GM23338 (cell line): ENCODE results near the gene MYOZ1. TPM values are rescaled to one million over a fixed set of nuclear protein-coding genes. Genes with fewer than 3 reads are reported as not detected.

ENCODE experiments used
- ATAC-seq: fragments of 200-7000 bp; cut with Tn5 transposase; 3 replicates; pipeline ENCODE4 v1.9.1; 2020
- DNase-seq: peaks from one replicate; pipeline ENCODE4 v3.0.0-alpha.2; 2015; ENCODE audit warnings: low spot score
- H2AFZ ChIP-seq: fragments of 200-600 bp; sonication (generic); 2 replicates; pipeline ENCODE4 v1.8.0; 2016; ENCODE audit warnings: antibody characterized with exemption, mild to moderate bottlenecking, moderate library complexity
- H3F3A ChIP-seq: fragments of 200-600 bp; sonication (generic); replicated peaks from 2 replicates; pipeline ENCODE4 v1.8.0; 2017; ENCODE audit warnings: antibody characterized with exemption, mixed run types, low read depth
- H3K27ac ChIP-seq: fragments of 200-600 bp; sonication (generic); 2 replicates; pipeline ENCODE4 v1.6.1; 2016; ENCODE audit warnings: low read depth
- H3K27me3 ChIP-seq: fragments of 200-600 bp; sonication (generic); 2 replicates; pipeline ENCODE4 v1.8.0; 2016; ENCODE audit warnings: mild to moderate bottlenecking, mixed run types, moderate library complexity; ENCODE audit not compliant: insufficient read depth
- H3K36me3 ChIP-seq: fragments of 200-600 bp; sonication (generic); 2 replicates; pipeline ENCODE4 v1.8.0; 2016; ENCODE audit warnings: mild to moderate bottlenecking; ENCODE audit not compliant: insufficient read depth
- H3K4me1 ChIP-seq: fragments of 200-600 bp; sonication (generic); 2 replicates; pipeline ENCODE4 v1.8.0; 2016; ENCODE audit warnings: mild to moderate bottlenecking, moderate library complexity; ENCODE audit not compliant: insufficient read depth
- H3K4me2 ChIP-seq: fragments of 200-600 bp; sonication (generic); 2 replicates; pipeline ENCODE4 v1.7.1; 2017; ENCODE audit warnings: mixed run types
- H3K4me3 ChIP-seq: fragments of 200-600 bp; sonication (generic); 2 replicates; pipeline ENCODE4 v1.6.1; 2016; ENCODE audit warnings: mixed run types
- H3K79me2 ChIP-seq: fragments of 200-600 bp; sonication (generic); replicated peaks from 2 replicates; pipeline ENCODE4 v1.8.0; 2017; ENCODE audit warnings: mild to moderate bottlenecking; ENCODE audit not compliant: insufficient read depth
- H3K9me2 ChIP-seq: fragments of 200-600 bp; sonication (generic); 2 replicates; pipeline ENCODE4 v1.8.0; 2017; ENCODE audit not compliant: insufficient read depth
- H4K20me1 ChIP-seq: fragments of 200-600 bp; sonication (generic); replicated peaks from 2 replicates; pipeline ENCODE4 v1.8.0; 2017; ENCODE audit warnings: mild to moderate bottlenecking; ENCODE audit not compliant: insufficient read depth
- H3K27ac Mint-ChIP-seq: 2 replicates; pipeline ENCODE4 v1.8.0; 2020; ENCODE audit warnings: inconsistent platforms, mild to moderate bottlenecking, moderate library complexity, mixed read lengths
- H3K27me3 Mint-ChIP-seq: 3 replicates; pipeline ENCODE4 v1.8.0; 2022; ENCODE audit warnings: low read depth, mild to moderate bottlenecking, moderate library complexity, mixed read lengths, inconsistent platforms; ENCODE audit not compliant: insufficient read depth, poor library complexity
- H3K36me3 Mint-ChIP-seq: 3 replicates; pipeline ENCODE4 v1.8.0; 2021; ENCODE audit warnings: low read depth, mild to moderate bottlenecking, inconsistent platforms, moderate library complexity, mixed read lengths
- H3K4me1 Mint-ChIP-seq: 3 replicates; pipeline ENCODE4 v1.8.0; 2020; ENCODE audit warnings: mild to moderate bottlenecking, inconsistent platforms, mixed read lengths
- H3K4me3 Mint-ChIP-seq: 3 replicates; pipeline ENCODE4 v1.8.0; 2021; ENCODE audit warnings: moderate library complexity, mild to moderate bottlenecking, inconsistent platforms, mixed read lengths
- H3K9me3 Mint-ChIP-seq: 3 replicates; pipeline ENCODE4 v1.8.0; 2020; ENCODE audit warnings: moderate library complexity, mild to moderate bottlenecking, inconsistent platforms, mixed read lengths
- CREB1 ChIP-seq: fragments of 250-450 bp; sonication (Bioruptor Pico); IDR thresholded peaks from 2 replicates; pipeline ENCODE4 v1.5.0; 2020; ENCODE audit warnings: low read depth, mild to moderate bottlenecking, moderate library complexity
- CTCF ChIP-seq, 2 experiments: fragments of 200-600 bp in 1 of 2; sonication (generic) in 1 of 2; conservative IDR thresholded peaks; 2 replicates each; pipeline versions ENCODE4 v1.5.1 to v1.6.1; 2016 to 2017; ENCODE audit warnings: antibody characterized with exemption in 2 of 2, low read depth in 2 of 2, mild to moderate bottlenecking in 2 of 2, moderate library complexity in 1 of 2
- ETS1 ChIP-seq: IDR thresholded peaks from 2 replicates; pipeline ENCODE4 v1.6.1; 2016; ENCODE audit warnings: antibody characterized with exemption
- EZH2 ChIP-seq: fragments of 200-600 bp; sonication (generic); IDR thresholded peaks from one replicate; pipeline ENCODE4 v1.8.0; 2017; ENCODE audit warnings: antibody characterized with exemption, mild to moderate bottlenecking, low read depth; ENCODE audit not compliant: unreplicated experiment
- EZH2phosphoT487 ChIP-seq: fragments of 200-600 bp; sonication (generic); IDR thresholded peaks from one replicate; pipeline ENCODE4 v1.8.1; 2018; ENCODE audit warnings: antibody characterized with exemption; ENCODE audit not compliant: unreplicated experiment
- JUNB ChIP-seq: IDR thresholded peaks from one replicate; pipeline ENCODE4 v1.6.1; 2016; ENCODE audit warnings: antibody characterized with exemption; ENCODE audit not compliant: unreplicated experiment
- NANOG ChIP-seq: IDR thresholded peaks from 2 replicates; pipeline ENCODE4 v1.6.1; 2016; ENCODE audit warnings: antibody characterized with exemption, borderline replicate concordance
- POLR2AphosphoS5 ChIP-seq: IDR thresholded peaks from 2 replicates; pipeline ENCODE4 v1.6.1; 2016; ENCODE audit warnings: antibody characterized with exemption, low read depth
- REST ChIP-seq: IDR thresholded peaks from one replicate; pipeline ENCODE4 v1.6.1; 2018; ENCODE audit warnings: antibody characterized with exemption; ENCODE audit not compliant: unreplicated experiment
- STAT1 ChIP-seq: IDR thresholded peaks from one replicate; pipeline ENCODE4 v1.6.1; 2016; ENCODE audit warnings: antibody characterized with exemption; ENCODE audit not compliant: unreplicated experiment
- ZNF114 ChIP-seq: fragments of 250-450 bp; sonication (Bioruptor Pico); IDR thresholded peaks from 2 replicates; pipeline ENCODE4 v1.5.0; 2020; ENCODE audit warnings: mild to moderate bottlenecking, moderate library complexity
- ZNF331 ChIP-seq: fragments of 250-450 bp; sonication (Bioruptor Pico); IDR thresholded peaks from 2 replicates; pipeline ENCODE4 v1.5.0; 2020; ENCODE audit warnings: low read depth, mild to moderate bottlenecking, moderate library complexity
- ZNF462 ChIP-seq: fragments of 250-450 bp; sonication (Bioruptor Pico); IDR thresholded peaks from 2 replicates; pipeline ENCODE4 v1.5.0; 2020; ENCODE audit warnings: mild to moderate bottlenecking, moderate library complexity
- polyA plus RNA-seq: library from polyadenylated mRNA; unstranded; fragments of >200 nt; fragmentation: Nextera tagmentation; extraction: Ambion mirVana; gene quantifications from 2 replicates; pipeline ENCODE4 v1.2.1, GENCODE V29; 2016
- total RNA-seq: library from RNA; depleted of rRNA; stranded (reverse); fragments of >200 nt; shearing (Covaris generic); gene quantifications from 2 replicates; pipeline ENCODE4 v1.2.3, GENCODE V29; 2014

MYOZ1 gene
- total and polyA plus RNA-seq, 2 experiments from 2014 or later = 2.4 to 2.7 TPM

GRCh38 chr10:73627300-73627699 is 14.0 kb downstream of the MYOZ1 start:
- Histone ChIP-seq H3K4me2 (no peak overlapping the region), H3K79me2 (peaks cover 37% of the 10 kb centered on the region), H3K27me3 (no peaks in the 10 kb centered on the region), H3F3A (peaks cover 11% of the 10 kb centered on the region; the same call in 1 of the 2 replicates), H2AFZ (no peak overlapping the region), H4K20me1 (no peaks in the 10 kb centered on the region), H3K27ac (0 out of 2 replicates have a peak overlapping the region, but pooled peaks have one; percentile 22), H3K4me3 (peak overlapping the region; percentile 81; the same call in 1 of the 2 replicates), H3K9me2 (no peaks in the 10 kb centered on the region), H3K4me1 (no peaks in the 10 kb centered on the region), H3K36me3 (no peaks in the 10 kb centered on the region)
- ATAC-seq (no peak), DNase-seq (no peak)
- Mint-ChIP-seq H3K9me3 (no peaks in the 10 kb centered on the region), H3K36me3 (no peaks in the 10 kb centered on the region), H3K27me3 (peaks cover 8% of the 10 kb centered on the region), H3K27ac (no peak overlapping the region), H3K4me3 (peak overlapping the region; percentile 99), H3K4me1 (peaks cover 4% of the 10 kb centered on the region; the same call in 1 of the 3 replicates)
- TF ChIP-seq POLR2AphosphoS5 (no peak), CTCF (conservative IDR thresholded peaks at IDR 0.05; ENCODE audit: low read depth in 2 of 2) (no peak), CREB1 (no peak), STAT1 (no peak), ZNF331 (CRISPR knock-in tag) (no peak), EZH2phosphoT487 (no peak), REST (no peak), ETS1 (no peak), ZNF114 (CRISPR knock-in tag) (no peak), NANOG (no peak), EZH2 (no peak), JUNB (no peak), ZNF462 (no peak)
